CD4-positive, alpha-beta T cell (primary cell): ENCODE results near the gene TNK1. TPM values are rescaled to one million over a fixed set of nuclear protein-coding genes. Genes with fewer than 3 reads are reported as not detected.

Experiments used
- ATAC-seq: fragments of 200-7000 bp; cut with Tn5 transposase; one replicate; pipeline ENCODE4 v1.10.0; 2022; ENCODE audit warnings: mild to moderate bottlenecking; ENCODE audit not compliant: poor library complexity
- CTCF ChIA-PET: fragments of 350-600 bp; sonication (Branson Sonifier 250); formaldehyde crosslinking; loops from one replicate; lab custom pipeline; 2021; ENCODE audit warnings: antibody characterized with exemption, inconsistent platforms; lab: Charles Lee
- POLR2A ChIA-PET: fragments of 350-600 bp; sonication (Branson Sonifier 250); formaldehyde crosslinking; loops from one replicate; lab custom pipeline; 2021; ENCODE audit warnings: antibody characterized with exemption, inconsistent platforms; lab: Charles Lee
- DNase-seq, 14 experiments: peaks; one replicate each; pipeline ENCODE4 v3.0.0-alpha.2; 2013 to 2020; ENCODE audit warnings: mixed read lengths in 2 of 14
- H3K27ac ChIP-seq, 2 donors: one replicate each; pipeline versions ENCODE4 v1.5.1 to v1.7.0; 2013; ENCODE audit warnings: low read length in 2 of 2, low read depth in 1 of 2, mild to moderate bottlenecking in 1 of 2
- H3K27me3 ChIP-seq, 2 experiments: 1 replicate in 1 of 2; 2 replicates in 1 of 2; pipeline versions ENCODE4 v1.6.1 to v1.7.0; 2013; ENCODE audit warnings: low read length in 2 of 2, control low read depth in 1 of 2, mild to moderate bottlenecking in 1 of 2, moderate library complexity in 1 of 2; ENCODE audit not compliant: insufficient read depth in 2 of 2, control insufficient read depth in 1 of 2
- H3K36me3 ChIP-seq: one replicate; pipeline ENCODE4 v1.6.1; 2013; ENCODE audit warnings: low read length, control low read depth; ENCODE audit not compliant: insufficient read depth
- H3K4me1 ChIP-seq: one replicate; pipeline ENCODE4 v1.6.1; 2013; ENCODE audit warnings: low read length, control low read depth; ENCODE audit not compliant: insufficient read depth
- H3K4me3 ChIP-seq: one replicate; pipeline ENCODE4 v1.5.1; 2013; ENCODE audit warnings: mild to moderate bottlenecking, low read length, moderate library complexity
- H3K9me3 ChIP-seq, 2 experiments: 1 replicate in 1 of 2; 2 replicates in 1 of 2; pipeline versions ENCODE4 v1.6.1 to v1.7.0; 2013; ENCODE audit warnings: low read length in 2 of 2, mild to moderate bottlenecking in 2 of 2, control low read depth in 1 of 2, moderate library complexity in 1 of 2; ENCODE audit not compliant: control insufficient read depth in 1 of 2, insufficient read depth in 1 of 2
- H3K27ac Mint-ChIP-seq: one replicate; pipeline ENCODE4 v1.8.0; 2020; ENCODE audit warnings: mixed read lengths
- H3K27me3 Mint-ChIP-seq: one replicate; pipeline ENCODE4 v1.8.0; 2021; ENCODE audit warnings: mixed read lengths
- H3K36me3 Mint-ChIP-seq: one replicate; pipeline ENCODE4 v1.8.0; 2021; ENCODE audit warnings: low read depth, mixed read lengths
- H3K4me1 Mint-ChIP-seq: one replicate; pipeline ENCODE4 v1.8.0; 2021; ENCODE audit warnings: low read depth, mixed read lengths
- H3K4me3 Mint-ChIP-seq: one replicate; pipeline ENCODE4 v1.8.0; 2020; ENCODE audit warnings: mild to moderate bottlenecking, mixed read lengths
- H3K9me3 Mint-ChIP-seq: one replicate; pipeline ENCODE4 v1.8.0; 2020; ENCODE audit warnings: mixed read lengths
- CTCF ChIP-seq: fragments of 200-600 bp; IDR thresholded peaks from one replicate; pipeline ENCODE4 v1.8.0; 2022; ENCODE audit warnings: antibody characterized with exemption, mild to moderate bottlenecking
- intact Hi-C, 2 experiments: fragments of 100-400 bp; cut with DNase I in 1 of 2; cut with micrococcal nuclease in 1 of 2; formaldehyde crosslinking; loops; one replicate each; pipeline versions ENCODE4 v1.15.1 to v1.9.0; 2023 to 2025; cut with DNase I, micrococcal nuclease
- total RNA-seq, 174 experiments: library from RNA in 2 of 174; stranded (reverse) in 2 of 174; gene quantifications; one replicate each; pipeline ENCODE4 v1.2.3 and lab custom pipeline; 2021 to 2026

The TNK1 gene
- total RNA-seq, 2 experiments from 2014 or later = 11.0 to 12.4 TPM

GRCh38 chr17:7407485-7408251, 26.8 kb downstream of the TNK1 start, which contains the start of gene NLGN2:
Gene NLGN2, plus strand, starts transcription at chr17:7407845. Its CDS starts 411 bp downstream, at chr17:7408256.
- Histone ChIP-seq H3K4me1 (peaks cover 36% of the 10 kb centered on the region), H3K4me3 (no peak within 1 kb of the TSS), H3K27me3 (peaks cover 0 to 5% of the 10 kb centered on the region in 2 experiments), H3K36me3 (no peaks in the 10 kb centered on the region), H3K9me3 (no peaks in the 10 kb centered on the region), H3K27ac (no peak within 1 kb of the TSS)
- H3K27ac Mint-ChIP-seq = peak within 1 kb of the TSS; percentile 27
- H3K27me3 Mint-ChIP-seq = no peaks in the 10 kb centered on the region
- ChIA-PET POLR2A (interaction anchor here (1.6 to 1.9 kb wide), 2 partner anchors 23 to 28 kb away, joined by 7 to 11 read pairs; partner anchors contain the start of gene TMEM102), CTCF (interaction anchor here (0.6 to 2.2 kb wide), 3 partner anchors 16 to 52 kb away, joined by 3 to 5 read pairs (median 4); partner anchors contain the start of gene TMEM95)
- no peak for ATAC-seq
- peak within 1 kb of the TSS; percentile 51 for H3K4me3 Mint-ChIP-seq
- intact Hi-C loops = loop anchor here (1.0 to 10.0 kb wide), 2 partner anchors 25 to 53 kb away; partner anchors contain the start of genes KCTD11 (in 1 of the 2) and TMEM95 (in 1 of the 2)
- peaks cover 9% of the 10 kb centered on the region for H3K36me3 Mint-ChIP-seq
- H3K9me3 Mint-ChIP-seq = no peaks in the 10 kb centered on the region
- no peak for TF ChIP-seq CTCF
- peaks cover 28% of the 10 kb centered on the region for H3K4me1 Mint-ChIP-seq
- DNase-seq = no peak

- peaks cover 0 to 5% of the 10 kb centered on the region in 2 experiments for H3K27me3 ChIP-seq
- H3K27ac ChIP-seq = no peak overlapping the region
- POLR2A ChIA-PET = interaction anchor here (1.6 to 1.9 kb wide), 2 partner anchors 24 to 28 kb away, joined by 7 to 11 read pairs; partner anchors contain the start of gene TMEM102
- Mint-ChIP-seq H3K27ac (no peak overlapping the region), H3K4me3 (no peak overlapping the region), H3K27me3 (no peaks in the 10 kb centered on the region), H3K9me3 (no peaks in the 10 kb centered on the region), H3K4me1 (peaks cover 21% of the 10 kb centered on the region), H3K36me3 (peaks cover 9% of the 10 kb centered on the region)
- no peaks in the 10 kb centered on the region for H3K36me3 ChIP-seq
- no peak overlapping the region for H3K4me3 ChIP-seq
- CTCF ChIA-PET = interaction anchor here (0.6 to 2.2 kb wide), 3 partner anchors 15 to 53 kb away, joined by 3 to 5 read pairs (median 4); partner anchors contain the start of gene TMEM95
- TF ChIP-seq CTCF = no peak
- intact Hi-C loops = loop anchor here in 1 of 2 experiments (10.0 kb wide), 1 partner anchor 53 kb away; the partner anchor contains the start of genes KCTD11 and TMEM95
- no peaks in the 10 kb centered on the region for H3K9me3 ChIP-seq
- ATAC-seq (no peak), DNase-seq (peak in 9 of 14 experiments; percentile 12 to 73 (median 40))
- H3K4me1 ChIP-seq = peaks cover 31% of the 10 kb centered on the region
These were observed 27.4 kb downstream of the TNK1 start for GRCh38 chr17:7408252-7408727.

GRCh38 chr17:7408863-7409262, 28.0 kb downstream of the TNK1 start:
- H3K4me3 Mint-ChIP-seq = peak overlapping the region; percentile 43
- intact Hi-C loops = loop anchor here in 1 of 2 experiments (10.0 kb wide), 1 partner anchor 54 kb away; the partner anchor contains the start of genes KCTD11 and TMEM95

More at GRCh38 chr17:7408863-7409262, 28.0 kb downstream of the TNK1 start:
- ChIA-PET CTCF (interaction anchor here (1.5 to 2.2 kb wide), 2 partner anchors 25 to 53 kb away, joined by 4 to 5 read pairs; partner anchors contain the start of gene TMEM95), POLR2A (interaction anchor here (1.6 to 1.9 kb wide), 2 partner anchors 25 to 27 kb away, joined by 7 to 11 read pairs; partner anchors contain the start of gene TMEM102)
- Histone ChIP-seq H3K4me1 (peaks cover 27% of the 10 kb centered on the region), H3K27me3 (peaks cover 0 to 5% of the 10 kb centered on the region in 2 experiments), H3K9me3 (no peaks in the 10 kb centered on the region), H3K27ac (no peak overlapping the region), H3K36me3 (no peaks in the 10 kb centered on the region), H3K4me3 (no peak overlapping the region)
- no peak for ATAC-seq
- Mint-ChIP-seq H3K36me3 (peaks cover 7% of the 10 kb centered on the region), H3K4me1 (peaks cover 17% of the 10 kb centered on the region), H3K27me3 (no peaks in the 10 kb centered on the region), H3K27ac (no peak overlapping the region), H3K9me3 (no peaks in the 10 kb centered on the region)
- DNase-seq = no peak
- no peak for TF ChIP-seq CTCF
